Peyer's patch (tissue), 4 donors: ENCODE results near the gene GYPC.

ENCODE experiments used
- CTCF ChIP-seq, 6 experiments: fragments of 450-650 bp in 4 of 6; fragments of 200-600 bp in 2 of 6; sonication (generic) in 1 of 6; IDR thresholded peaks; one replicate each; pipeline ENCODE4 v1.5.1; 2017 to 2019; ENCODE audit warnings: antibody characterized with exemption in 6 of 6, mild to moderate bottlenecking in 3 of 6, moderate library complexity in 1 of 6
- POLR2A ChIP-seq, 2 donors: fragments of 450-650 bp; IDR thresholded peaks; one replicate each; pipeline ENCODE4 v1.5.1; 2017; ENCODE audit warnings: antibody characterized with exemption in 2 of 2, mild to moderate bottlenecking in 2 of 2, moderate library complexity in 2 of 2

- TF ChIP-seq POLR2A (IDR thresholded peaks at IDR 0.05) (no peak), CTCF (IDR thresholded peaks at IDR 0.05) (no peak)
Observed at GRCh38 chr2:126659562-126660467, 3.9 kb downstream of the GYPC start.
